SK-N-SH treated with all-trans-retinoic acid at 6 μM for 48 hours (cell line): ENCODE measurements around the gene CORO1C.

Source experiments
- ARNTL ChIP-seq: fragments of 450-650 bp; formaldehyde crosslinking; IDR thresholded peaks from 2 replicates; pipeline ENCODE4 v1.5.0; 2020; ENCODE audit warnings: low read depth, mild to moderate bottlenecking, moderate library complexity, borderline replicate concordance
- CREB5 ChIP-seq: fragments of 250-450 bp; sonication (Bioruptor Pico); IDR thresholded peaks from 2 replicates; pipeline ENCODE4 v1.5.1; 2020; ENCODE audit warnings: low read depth, mild to moderate bottlenecking, moderate library complexity
- GLIS3 ChIP-seq: fragments of 250-450 bp; sonication (Bioruptor Pico); IDR thresholded peaks from 2 replicates; pipeline ENCODE4 v1.5.0; 2020; ENCODE audit warnings: mild to moderate bottlenecking, moderate library complexity
- ISL1 ChIP-seq: fragments of 250-450 bp; sonication (Bioruptor Pico); IDR thresholded peaks from 2 replicates; pipeline ENCODE4 v2.1.2; 2022; ENCODE audit warnings: mild to moderate bottlenecking, moderate library complexity
- OSR1 ChIP-seq: fragments of 250-450 bp; sonication (Bioruptor Pico); IDR thresholded peaks from 2 replicates; pipeline ENCODE4 v1.8.0; 2022; ENCODE audit warnings: moderate library complexity, mild to moderate bottlenecking, inconsistent platforms
- PATZ1 ChIP-seq: fragments of 250-450 bp; sonication (Bioruptor Pico); IDR thresholded peaks from 2 replicates; pipeline ENCODE4 v1.8.0; 2020; ENCODE audit warnings: mild to moderate bottlenecking, moderate library complexity, borderline replicate concordance
- RARB ChIP-seq: fragments of 250-450 bp; sonication (Bioruptor Pico); IDR thresholded peaks from 2 replicates; pipeline ENCODE4 v1.8.0; 2021; ENCODE audit warnings: mild to moderate bottlenecking, moderate library complexity
- SNAI2 ChIP-seq: fragments of 250-450 bp; sonication (Bioruptor Pico); IDR thresholded peaks from 2 replicates; pipeline ENCODE4 v1.5.0; 2020; ENCODE audit warnings: mild to moderate bottlenecking, moderate library complexity
- TOX ChIP-seq: fragments of 250-450 bp; sonication (Bioruptor Pico); IDR thresholded peaks from 2 replicates; pipeline ENCODE4 v1.8.0; 2021; ENCODE audit warnings: mild to moderate bottlenecking, moderate library complexity, borderline replicate concordance
- ZNF70 ChIP-seq: fragments of 450-650 bp; formaldehyde crosslinking; IDR thresholded peaks from 2 replicates; pipeline ENCODE4 v1.5.0; 2020; ENCODE audit warnings: mild to moderate bottlenecking, moderate library complexity

GRCh38 chr12:108722992-108723766 lies 8.1 kb downstream of the CORO1C start:
- TF ChIP-seq OSR1 (CRISPR knock-in tag) (no peak), SNAI2 (CRISPR knock-in tag) (no peak), ISL1 (CRISPR knock-in tag) (peak; percentile 88), PATZ1 (CRISPR knock-in tag) (no peak; the same call in 1 of the 2 replicates), ZNF70 (CRISPR knock-in tag) (no peak), TOX (CRISPR knock-in tag) (no peak), CREB5 (peak; percentile 60; the same call in 1 of the 2 replicates), GLIS3 (CRISPR knock-in tag) (no peak), RARB (CRISPR knock-in tag) (no peak), ARNTL (CRISPR knock-in tag) (no peak)
